ENCODE data around the gene SRSF3.

SRSF3 gene

DNA sequence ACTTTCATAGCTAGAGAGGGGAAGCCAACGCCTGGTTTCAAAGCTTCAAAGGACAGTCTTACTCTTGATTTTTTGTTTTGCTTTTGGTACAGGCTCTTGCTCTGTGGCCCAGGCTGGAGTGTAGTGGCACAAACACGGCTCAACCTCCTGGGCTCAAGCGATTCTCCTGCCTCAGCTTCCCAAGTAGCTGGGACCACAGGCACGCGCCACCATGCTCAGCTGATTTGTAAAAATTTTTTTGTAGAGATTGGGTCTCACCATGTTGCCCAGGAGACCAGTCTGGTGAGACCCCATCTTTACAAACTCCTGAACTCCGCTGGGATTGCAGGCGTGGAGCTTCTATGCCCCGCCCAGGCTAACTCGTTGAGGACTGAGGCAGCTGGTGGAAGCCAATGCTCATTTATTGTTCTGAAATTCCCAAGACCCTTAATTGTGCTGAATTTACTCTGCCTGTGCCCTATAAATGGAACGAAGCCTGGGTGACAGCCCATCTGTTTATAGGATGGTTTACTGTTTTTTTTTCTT, 18.0 kb downstream of the SRSF3 start:
- Histone ChIP-seq H3K4me3 (no peak overlapping the region), H3K27me3 (no peaks in the 10 kb centered on the region), H3K9me3 (no peaks in the 10 kb centered on the region), H3K27ac (no peak overlapping the region), H3K36me3 (peaks cover 45 to 69% (median 48%) of the 10 kb centered on the region in 3 donors), H3K4me1 (peaks cover 0 to 28% (median 18%) of the 10 kb centered on the region in 4 donors)
- TF ChIP-seq CTCF (IDR thresholded peaks at IDR 0.05): no peak
- DNase-seq: peak; percentile 15 to 47
- intact Hi-C loops (cut with DNase I; ENCODE audit: low total_unique reads): no loop called here

DNA sequence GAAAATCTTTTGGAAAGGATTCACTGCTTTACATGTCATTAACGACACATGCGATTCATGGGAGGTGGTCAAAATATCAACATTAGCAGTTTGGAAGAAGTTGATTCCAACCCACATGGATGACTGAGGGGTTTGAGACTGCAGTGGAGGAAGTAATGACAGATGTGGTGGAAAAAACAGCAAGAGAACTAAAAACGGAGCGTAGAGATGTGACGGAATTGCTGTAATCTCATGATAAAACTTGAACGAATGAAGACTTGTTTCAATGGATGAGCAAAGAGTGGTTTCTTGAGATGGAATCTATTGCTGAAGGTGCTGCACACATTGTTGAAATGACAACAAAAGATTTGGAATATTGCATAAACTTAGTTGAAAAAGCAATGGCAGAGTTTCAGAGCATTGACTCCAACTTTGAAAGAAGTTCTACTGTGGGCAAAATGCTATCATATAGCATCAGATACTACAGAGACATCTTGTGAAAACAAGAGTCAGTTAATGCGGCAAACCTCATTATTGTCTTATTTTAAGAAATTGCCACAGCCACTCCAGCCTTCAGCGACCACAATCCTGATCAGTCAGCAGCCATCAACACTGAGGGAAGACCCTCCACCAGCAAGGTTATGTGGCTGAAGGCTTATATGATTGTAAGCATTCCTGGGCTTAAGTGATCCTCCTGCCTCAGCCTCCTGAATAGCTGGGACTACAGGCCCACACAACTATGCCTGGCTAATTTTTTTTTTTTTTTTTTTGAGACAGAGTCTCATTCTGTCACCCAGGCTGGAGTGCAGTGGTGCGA, 19.2 kb downstream of the SRSF3 start:
- H3K27me3 ChIP-seq: no peaks in the 10 kb centered on the region
- no peak overlapping the region for H3K27ac ChIP-seq
- no peak overlapping the region for H3K4me3 ChIP-seq
- TF ChIP-seq CTCF (IDR thresholded peaks at IDR 0.05): no peak
- peak in 1 of 2 donors; percentile 23 for DNase-seq
- H3K9me3 ChIP-seq: no peaks in the 10 kb centered on the region
- intact Hi-C loops (cut with DNase I; ENCODE audit: low total_unique reads): no loop called here
- H3K4me1 ChIP-seq: peaks cover 0 to 27% (median 10%) of the 10 kb centered on the region in 4 donors
- peaks cover 33 to 57% (median 36%) of the 10 kb centered on the region in 3 donors for H3K36me3 ChIP-seq

- H3K27ac ChIP-seq: peak overlapping the region in 1 of 2 donors; percentile 29
- peaks cover 23 to 41% (median 28%) of the 10 kb centered on the region in 3 donors for H3K36me3 ChIP-seq
- H3K27me3 ChIP-seq: no peaks in the 10 kb centered on the region
- peak; percentile 61 to 69 for TF ChIP-seq CTCF (IDR thresholded peaks at IDR 0.05)
- DNase-seq: peak in 1 of 2 donors; percentile 70
- H3K4me1 ChIP-seq: peaks cover 0 to 21% (median 3%) of the 10 kb centered on the region in 4 donors
- H3K4me3 ChIP-seq: no peak overlapping the region
- intact Hi-C loops (cut with DNase I; ENCODE audit: low total_unique reads): no loop called here
- H3K9me3 ChIP-seq: no peaks in the 10 kb centered on the region
Observed at GRCh38 chr6:36615018-36615761, 21.0 kb downstream of the SRSF3 start.

DNA sequence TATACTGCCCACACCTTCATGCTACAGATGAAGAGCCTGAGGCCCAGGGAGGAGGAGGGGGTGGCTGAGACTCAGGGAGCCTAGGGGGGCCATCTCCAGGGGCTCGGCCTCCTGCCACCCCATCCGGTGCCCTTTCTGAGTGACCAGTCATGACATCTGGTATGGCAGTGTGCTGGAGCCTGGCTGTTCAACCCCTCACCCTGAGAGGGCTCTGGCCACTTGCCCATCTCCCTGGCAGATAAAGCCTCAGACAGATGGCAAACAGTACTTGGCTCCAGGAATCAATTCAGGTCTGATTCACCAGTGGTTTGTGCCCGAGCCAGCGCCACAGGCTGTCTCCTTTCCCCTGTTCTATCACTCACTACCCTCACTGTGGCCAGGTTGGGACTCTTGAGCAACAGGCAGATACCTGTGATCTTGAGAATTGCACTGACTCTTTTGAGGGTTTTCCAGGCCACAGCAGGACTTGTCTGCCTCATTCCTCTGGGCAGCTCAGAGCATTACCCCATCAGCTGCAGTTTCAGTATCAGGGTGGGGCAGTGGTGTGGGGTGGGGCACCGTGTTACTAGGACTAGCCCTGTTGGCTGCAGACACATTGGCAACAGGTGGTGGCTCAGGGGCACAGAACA, 22.8 kb downstream of the SRSF3 start:
- H3K36me3 ChIP-seq: peaks cover 8 to 24% (median 13%) of the 10 kb centered on the region in 3 donors
- H3K4me3 ChIP-seq: no peak overlapping the region
- peak; percentile 20 to 64 for DNase-seq
- no peak overlapping the region for H3K27ac ChIP-seq
- H3K9me3 ChIP-seq: no peaks in the 10 kb centered on the region
- no peaks in the 10 kb centered on the region for H3K27me3 ChIP-seq
- peaks cover 0 to 21% (median 3%) of the 10 kb centered on the region in 4 donors for H3K4me1 ChIP-seq
- TF ChIP-seq CTCF (IDR thresholded peaks at IDR 0.05): no peak
- intact Hi-C loops (cut with DNase I; ENCODE audit: low total_unique reads): no loop called here
